T-helper 1 cell treated with Interleukin-12 subunit alpha and Interleukin-12 subunit beta and Interleukin-4 antibody, amounts not matched to agents 30 ng/mL and 1 ng/mL, for 36 hours (primary cell): Measurements from ENCODE around the gene AGAP3. TPM values are rescaled to one million over a fixed set of nuclear protein-coding genes. Genes with fewer than 3 reads are reported as not detected.

Experiments
- intact Hi-C: fragments of 100-400 bp; cut with micrococcal nuclease; formaldehyde crosslinking; loops from one replicate; pipeline ENCODE4 v1.15.1; 2024
- total RNA-seq: library from RNA; stranded (reverse); gene quantifications from 2 replicates; pipeline ENCODE4 v1.2.3, GENCODE V29; 2022

Gene AGAP3
- total RNA-seq, 1 donor from 2014 or later, result 25.4 TPM

DNA sequence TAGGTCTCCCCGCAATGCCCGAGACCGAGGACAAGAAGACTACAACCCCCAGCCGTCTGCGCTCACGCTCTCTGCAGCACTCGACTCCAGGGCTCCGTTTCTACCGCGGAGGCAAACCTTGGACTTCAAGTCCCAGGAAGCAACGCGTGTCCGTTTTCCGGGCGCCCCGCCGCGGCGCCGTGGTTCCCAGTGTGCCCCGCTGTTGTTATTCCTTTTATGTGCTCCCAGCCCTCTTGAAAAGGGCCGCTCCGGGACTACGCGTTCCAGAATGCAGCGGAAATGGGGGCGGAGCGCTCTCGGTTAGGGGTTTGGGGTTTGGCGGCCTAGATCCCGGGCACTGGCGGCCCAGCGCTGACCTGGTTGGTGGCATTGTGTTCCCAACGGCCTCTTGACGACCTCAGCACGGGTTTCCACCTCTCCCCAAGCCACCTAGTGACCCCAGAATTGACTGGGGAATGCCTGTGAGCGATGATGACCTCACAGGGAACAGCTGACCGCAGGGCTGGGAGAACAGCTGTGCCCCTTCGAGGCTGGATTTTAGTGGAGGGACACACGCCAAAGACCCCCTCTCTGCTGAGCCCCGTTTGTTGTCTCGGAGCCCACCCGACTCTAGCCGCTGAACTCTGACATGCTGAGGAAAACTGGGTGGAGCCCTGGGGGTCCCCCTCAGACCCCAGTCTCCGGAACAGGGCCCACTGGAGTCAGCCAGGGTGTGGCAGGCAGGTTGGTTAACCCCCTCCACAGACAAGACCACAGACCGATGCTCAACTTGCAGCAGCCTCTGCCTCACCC lies 28.1 kb upstream of the AGAP3 start:
- intact Hi-C loops, result loop anchor here (1.0 to 5.0 kb wide), 13 partner anchors 22 to 1931 kb away; partner anchors contain the start of genes ABCB8, ABCF2, ACTR3C and CHPF2

DNA sequence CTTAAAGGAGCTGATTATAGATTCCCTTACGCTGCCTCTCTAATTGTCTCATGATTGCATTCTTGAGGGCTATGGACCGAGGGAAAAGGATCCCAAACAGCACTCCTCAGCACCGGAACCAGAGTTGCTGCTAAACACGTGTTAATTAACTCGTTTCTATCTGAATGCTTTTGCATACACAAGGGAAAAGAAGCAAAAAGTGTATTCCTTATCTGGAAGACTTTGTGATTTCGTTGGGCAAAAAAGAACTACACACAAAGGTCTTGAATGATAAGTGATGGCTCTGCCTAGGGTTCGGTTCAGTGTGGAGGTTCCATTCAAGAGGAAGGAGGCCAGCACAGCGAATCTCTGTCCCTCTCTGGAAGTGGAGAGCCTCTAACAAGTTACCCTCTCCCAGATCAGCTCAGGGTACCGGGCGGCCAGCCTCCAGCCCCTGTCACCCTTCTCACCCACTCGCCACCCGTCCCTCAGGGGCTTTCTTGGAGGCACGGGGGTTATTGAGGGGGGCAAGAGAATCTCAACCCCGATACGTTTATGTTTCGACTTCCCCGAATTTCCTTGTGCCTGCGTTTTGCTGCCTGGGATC lies 27.4 kb upstream of the AGAP3 start:
- intact Hi-C loops, result loop anchor here (1.0 to 5.0 kb wide), 13 partner anchors 21 to 1932 kb away; partner anchors contain the start of genes ABCB8, ABCF2, ACTR3C and CHPF2

DNA sequence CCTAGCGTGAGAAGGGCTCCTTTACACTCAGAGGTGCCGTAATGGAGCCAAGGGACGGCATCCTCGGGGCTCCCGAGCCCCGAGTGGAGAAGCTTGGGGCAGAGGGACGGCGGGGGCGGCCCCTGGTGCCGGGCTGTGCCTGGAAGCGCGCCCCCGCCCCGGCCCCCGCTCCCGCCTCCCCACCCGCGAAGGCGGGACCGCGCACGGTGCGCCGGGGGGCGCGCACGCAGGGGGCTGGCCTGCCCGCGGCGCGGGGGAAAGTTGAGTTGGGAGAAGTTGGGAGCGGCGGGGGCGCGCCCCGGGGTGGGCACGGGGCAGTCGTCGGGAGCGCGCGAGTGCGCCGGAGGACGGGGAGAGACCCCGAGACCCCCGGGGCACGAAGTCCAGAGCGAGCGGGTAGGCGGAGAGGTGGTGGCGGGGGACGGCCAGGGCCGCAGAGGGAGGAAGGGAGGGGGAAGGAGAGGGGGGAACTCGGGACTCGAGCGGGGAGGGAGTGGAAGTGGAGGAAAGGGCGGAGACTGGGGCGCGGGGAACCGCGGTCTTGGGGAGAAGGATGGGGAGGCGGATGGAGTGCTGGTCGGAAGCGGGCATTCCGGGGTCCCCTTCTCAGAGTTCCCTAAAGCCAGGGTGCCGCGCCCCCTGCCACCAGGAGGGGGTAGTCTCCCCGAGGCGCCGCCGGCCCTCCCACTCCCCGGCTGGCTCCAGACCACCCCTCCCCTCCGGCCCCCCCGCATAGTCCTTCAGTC lies 26.7 kb upstream of the AGAP3 start, which contains the start of gene SLC4A2:
Gene SLC4A2, plus strand, starts transcription at position 223 of the 746 bp plus-strand sequence. CDS start 2,399 bp downstream, outside the sequence.
- intact Hi-C loops, result loop anchor here (2.0 to 5.0 kb wide), 3 partner anchors 291 to 1932 kb away; partner anchors contain the start of genes ACTR3C, LRRC61 and ZNF425

DNA sequence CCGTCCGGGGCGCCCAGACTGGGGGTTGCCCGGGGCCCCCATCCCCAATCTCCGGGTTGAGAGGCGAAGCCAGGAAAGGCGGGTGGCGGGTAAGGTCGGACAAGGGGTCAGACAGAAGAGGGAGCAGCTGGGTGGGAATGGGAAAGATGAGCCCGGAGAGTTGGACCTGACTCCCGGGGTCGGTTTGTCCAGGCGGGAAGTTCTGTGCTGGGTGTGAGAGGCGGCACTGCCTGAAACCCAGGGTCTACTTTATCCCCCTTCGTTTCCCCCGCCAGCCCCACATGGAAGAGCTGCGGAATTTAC lies 26.2 kb upstream of the AGAP3 start:
- intact Hi-C loops, result no loop called here

DNA sequence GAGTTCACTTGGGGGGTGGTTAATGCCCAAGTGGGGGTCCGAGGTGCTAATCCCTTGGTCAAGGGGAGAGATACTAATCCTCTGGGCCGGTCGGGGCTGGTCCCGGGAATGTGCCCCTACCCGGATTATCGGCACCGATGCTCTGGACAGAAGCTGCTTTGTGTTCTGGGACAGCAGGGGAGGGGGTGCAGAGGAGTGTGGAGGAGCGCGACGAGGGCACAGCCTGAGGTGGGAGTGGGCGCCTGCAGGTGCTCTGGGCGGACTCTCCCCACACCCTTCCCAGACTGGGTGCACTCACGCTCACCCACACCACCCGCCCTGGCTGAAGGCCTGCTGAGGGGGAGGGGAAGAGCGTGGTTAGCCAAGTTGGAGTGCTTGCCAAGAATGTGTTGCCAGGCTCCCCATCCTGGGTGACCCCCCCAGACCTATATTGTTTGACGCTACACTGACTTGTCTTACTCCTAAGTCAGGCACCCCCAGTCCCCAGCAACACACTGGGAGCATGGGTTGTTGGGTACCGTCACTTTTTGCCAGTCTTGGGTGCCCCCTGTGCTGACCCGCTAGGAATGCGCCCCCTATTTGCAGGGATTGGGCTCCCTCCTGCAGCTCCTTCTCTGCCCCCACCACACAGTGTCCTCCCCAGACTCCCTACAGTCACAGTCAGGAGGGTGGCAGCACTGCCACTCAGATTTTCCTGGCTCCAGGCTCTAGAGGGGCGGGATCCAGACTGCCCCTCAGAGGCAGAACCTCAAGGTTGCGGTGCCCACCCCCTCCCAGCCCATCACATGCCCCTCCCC lies 25.7 kb upstream of the AGAP3 start:
- intact Hi-C loops, result no loop called here

DNA sequence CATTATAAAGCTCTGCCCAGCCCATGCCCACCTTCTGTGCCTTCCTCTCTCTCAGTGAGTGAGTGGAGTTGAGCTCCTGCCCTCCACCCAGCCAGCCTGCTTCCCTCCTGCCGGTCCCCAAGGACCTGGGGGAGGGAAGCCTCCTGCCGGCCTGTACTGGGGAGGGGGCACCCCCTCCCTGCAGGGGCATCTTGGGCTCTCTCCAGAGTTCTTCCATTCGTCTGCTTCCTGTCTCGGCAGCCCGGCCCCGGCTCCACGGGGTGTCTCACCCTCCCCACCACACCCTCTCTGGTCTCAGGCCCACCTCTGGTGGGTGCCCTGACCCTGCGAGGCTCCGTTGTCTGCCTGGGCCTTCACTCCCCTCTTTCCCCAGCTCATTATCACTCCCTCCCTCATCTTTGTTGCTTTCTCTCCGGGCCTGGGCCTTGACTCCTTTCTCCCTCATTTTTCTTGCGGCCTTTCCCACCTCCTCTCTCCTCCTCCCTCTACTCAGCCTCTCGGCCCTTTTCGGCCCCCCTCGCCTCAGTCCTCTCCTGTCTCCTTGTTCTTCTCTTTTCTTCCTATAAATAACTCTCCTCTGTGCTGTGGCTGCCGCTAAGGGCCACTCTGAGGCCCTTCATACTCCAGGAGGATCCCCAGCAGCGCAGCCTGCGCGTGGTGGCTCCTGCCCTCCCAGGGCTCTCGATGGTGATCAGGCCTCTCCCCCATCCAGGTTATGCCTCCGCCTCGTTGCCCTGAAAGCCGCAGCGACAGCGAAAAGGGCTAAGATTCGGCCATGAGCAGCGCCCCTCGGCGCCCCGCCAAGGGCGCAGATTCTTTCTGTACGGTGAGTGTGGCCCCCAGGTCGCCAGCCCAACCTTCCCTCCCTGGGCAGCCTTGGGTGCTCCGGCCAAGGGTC lies 24.8 kb upstream of the AGAP3 start:
- intact Hi-C loops, result no loop called here

DNA sequence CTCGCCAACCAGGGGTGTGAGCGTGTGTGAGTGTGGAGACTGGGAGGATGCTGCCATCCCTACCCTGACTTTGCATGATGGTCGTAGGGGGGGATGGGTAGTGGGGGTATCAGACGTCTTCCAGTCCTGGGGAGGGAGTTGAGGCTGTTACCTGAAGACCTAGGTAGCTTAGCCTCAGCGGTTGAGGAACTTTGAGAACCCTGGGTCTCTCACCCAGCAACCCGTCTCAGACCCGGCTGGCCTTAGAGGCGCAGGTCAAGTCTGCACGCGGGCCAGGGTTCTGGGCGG lies 24.2 kb upstream of the AGAP3 start:
- intact Hi-C loops, result no loop called here

DNA sequence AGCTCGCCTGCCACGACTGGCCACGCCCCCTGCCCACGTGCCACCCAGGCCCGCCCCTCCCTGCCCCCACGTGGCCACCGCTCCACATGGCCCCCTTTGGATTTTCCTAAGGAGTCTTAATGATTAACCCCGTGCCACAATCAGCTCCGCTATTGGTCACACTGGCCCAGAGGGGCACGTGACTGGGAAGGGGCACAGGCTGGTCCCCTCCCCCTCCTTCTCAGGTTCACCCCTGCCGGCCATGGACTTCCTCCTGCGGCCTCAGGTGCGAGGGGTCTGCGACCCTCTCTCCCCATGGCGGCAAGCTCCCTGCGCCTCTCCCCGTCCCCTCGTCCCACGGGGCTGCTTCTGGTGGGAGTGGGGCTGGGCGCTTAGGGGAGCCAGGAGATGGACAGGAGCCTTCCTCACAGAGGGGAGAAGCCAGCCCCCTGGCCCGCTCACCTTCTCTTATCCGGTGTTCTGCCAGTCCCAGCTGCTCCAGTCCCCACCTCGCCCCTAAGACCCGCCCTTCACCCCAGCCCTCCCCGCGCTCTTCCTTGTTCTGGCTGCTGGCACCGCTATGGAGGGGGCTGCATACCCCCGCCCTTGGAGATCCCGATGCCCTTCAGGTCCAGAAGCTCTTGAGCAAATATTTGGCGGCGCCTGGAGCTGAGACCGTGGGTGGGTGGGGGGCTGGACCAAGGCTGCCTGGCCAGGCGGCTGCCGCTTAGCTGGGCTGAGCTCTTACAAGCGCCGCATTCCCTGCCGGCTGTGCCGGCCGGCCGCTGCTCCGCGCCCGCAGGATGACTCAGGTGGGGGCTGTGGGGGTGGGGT lies 23.7 kb upstream of the AGAP3 start:
- intact Hi-C loops, result no loop called here

DNA sequence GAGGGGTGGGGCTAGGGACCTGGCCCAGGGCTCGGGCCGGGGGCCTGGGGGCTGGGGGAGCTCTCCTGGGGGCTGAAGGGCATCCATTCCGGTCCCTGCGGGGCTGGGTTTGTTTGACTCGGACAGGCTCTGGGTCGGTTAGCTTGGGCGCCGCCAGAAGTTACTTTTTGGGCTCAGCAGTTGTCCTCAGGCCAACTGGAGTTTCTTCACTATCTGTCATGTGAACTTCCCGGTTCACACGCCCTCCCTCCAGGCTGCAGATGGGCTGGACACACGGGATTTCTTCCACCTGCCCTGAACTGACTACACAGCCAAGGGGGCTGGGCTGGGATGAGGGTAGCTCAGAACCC lies 23.1 kb upstream of the AGAP3 start:
- intact Hi-C loops, result no loop called here

DNA sequence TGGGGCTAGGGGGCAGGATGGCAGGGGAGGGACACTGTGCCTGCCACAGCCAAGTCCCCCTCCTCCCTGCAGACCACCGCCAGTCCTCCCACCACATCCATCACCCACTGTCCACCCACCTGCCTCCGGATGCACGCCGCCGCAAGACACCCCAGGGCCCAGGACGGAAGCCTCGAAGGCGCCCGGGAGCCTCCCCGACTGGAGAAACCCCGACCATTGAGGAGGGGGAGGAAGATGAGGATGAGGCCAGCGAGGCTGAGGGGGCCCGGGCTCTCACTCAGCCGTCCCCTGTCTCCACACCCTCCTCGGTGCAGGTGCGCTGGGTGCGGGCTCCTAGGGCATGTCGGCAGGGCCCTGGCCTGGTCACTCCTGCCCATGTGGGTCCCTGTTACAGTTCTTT lies 21.8 kb upstream of the AGAP3 start:
- intact Hi-C loops, result no loop called here

DNA sequence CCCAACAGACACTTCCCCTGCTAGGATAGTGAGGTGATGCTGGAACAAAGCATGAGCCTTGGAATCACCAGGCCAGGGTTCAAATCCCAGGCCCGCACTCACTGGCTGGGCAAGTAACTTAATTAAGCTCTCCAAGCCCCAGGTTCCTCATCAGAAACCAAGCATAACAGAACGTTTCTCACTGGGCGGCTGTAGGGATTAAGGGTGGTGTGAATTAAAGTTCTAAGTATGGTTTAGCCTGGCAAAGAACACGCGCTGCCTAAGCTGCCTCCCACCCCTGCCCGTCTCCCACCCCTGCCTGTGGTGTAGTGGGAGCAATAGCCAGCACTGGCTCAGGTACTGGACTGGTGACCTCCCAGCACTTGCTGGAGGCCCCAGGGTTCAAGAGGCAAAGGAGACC lies 21.3 kb upstream of the AGAP3 start:
- intact Hi-C loops, result no loop called here

DNA sequence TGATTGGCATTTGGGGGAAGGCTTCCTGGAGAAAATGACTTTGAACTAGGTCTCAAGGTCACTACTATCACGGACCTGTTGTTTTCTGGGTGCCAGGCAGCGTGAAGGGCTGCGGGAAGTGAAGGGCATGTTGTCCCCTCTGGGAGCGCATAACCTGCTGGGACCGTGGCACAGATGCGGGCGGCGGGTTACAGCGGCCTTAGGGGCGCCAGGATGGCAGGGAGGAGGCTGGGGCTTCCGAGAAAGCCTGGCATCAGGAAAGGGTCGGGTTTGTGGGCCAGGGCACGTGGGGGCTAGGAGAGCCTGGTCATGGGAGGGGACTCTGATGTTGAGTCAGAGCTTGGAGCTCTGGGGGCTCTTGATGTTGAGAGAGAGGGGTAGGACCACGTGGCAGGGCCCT lies 20.8 kb upstream of the AGAP3 start:
- intact Hi-C loops, result no loop called here

DNA sequence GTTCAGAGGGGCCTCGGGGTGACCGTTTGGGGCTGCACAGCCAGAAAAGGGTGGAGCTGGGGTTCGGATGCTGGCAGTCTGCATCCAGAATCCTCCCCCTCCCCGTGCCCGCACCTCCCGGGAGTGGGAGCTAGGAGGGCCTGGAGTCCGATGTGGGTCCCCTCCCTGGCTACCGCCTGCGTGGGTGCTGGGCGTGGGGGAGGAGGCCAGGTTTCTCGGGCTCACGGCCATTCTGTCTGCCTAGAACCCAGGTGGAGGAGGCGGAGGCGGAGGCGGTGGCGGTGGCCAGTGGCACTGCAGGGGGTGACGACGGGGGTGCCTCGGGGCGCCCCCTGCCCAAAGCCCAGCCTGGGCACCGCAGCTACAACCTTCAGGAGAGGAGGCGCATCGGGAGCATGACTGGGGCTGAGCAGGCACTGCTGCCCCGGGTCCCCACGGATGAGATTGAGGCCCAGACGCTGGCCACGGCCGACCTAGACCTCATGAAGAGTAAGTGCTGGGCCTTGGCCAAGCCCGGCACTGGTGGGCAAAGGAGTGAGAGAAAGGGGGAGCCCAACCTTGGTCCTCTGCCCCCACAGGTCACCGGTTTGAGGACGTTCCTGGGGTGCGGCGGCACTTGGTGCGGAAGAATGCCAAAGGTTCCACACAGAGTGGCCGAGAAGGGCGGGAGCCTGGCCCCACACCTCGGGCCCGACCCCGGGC lies 19.9 kb upstream of the AGAP3 start:
- intact Hi-C loops, result no loop called here

DNA sequence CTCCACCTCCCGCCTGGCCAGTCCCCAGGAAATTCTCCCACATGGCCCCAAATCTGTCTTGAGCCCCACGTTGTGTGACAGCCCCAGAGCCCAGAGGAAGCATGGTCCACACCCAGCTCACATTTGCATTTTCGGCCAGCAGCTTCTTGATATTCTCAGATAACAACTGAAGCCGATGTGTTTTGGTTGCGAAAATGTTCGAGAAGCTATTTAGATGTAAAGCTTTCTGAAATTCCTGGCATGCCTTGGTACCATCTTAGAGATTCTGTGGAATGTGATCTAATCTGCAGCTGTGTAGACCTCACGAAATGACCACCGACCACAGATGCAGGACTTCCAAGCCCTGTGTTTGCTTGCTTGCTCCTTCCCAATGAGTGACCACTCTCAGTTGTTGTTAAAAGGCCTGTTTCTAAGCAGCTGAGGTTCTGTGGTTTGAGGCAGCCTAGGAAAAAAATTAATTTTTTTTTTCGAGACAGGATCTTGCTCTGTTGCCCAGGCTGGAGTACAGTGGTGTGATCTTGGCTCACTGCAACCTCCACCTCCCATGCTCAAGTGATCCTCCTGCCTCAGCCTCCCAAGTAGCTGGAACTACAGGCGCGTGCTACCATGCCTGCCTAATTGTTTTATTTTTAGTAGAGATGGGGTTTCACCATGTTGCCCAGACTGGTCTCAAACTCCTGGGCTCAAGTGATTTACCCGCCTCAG lies 18.1 kb upstream of the AGAP3 start:
- intact Hi-C loops, result no loop called here

DNA sequence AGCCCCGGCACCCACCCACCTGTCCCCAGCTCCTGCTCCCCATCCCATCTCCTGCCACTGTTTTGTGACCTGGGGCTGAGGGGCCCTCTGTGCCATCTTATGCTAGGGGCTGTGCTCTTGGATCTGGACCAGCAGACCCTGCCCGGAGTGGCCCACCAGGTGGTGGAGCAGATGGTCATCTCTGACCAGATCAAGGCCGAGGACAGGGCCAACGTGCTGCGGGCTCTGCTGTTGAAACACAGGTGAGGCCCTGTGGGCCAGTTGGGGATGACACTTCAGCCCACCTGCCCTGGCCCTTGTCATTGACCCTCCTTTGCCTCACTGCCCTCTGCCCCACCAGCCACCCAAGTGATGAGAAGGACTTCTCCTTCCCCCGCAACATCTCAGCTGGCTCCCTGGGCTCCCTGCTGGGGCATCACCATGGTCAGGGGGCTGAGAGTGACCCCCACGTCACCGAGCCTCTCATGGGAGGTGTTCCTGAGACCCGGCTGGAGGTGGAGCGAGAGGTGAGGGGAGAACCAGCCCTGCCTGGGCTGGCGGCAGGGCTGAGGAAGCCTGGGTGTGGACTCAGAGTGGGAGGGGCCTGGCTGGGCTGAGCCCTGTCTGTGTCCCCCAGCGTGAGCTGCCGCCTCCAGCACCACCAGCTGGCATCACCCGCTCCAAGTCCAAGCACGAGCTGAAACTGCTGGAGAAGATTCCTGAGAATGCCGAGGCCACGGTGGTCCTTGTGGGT lies 16.3 kb upstream of the AGAP3 start:
- intact Hi-C loops, result no loop called here

DNA sequence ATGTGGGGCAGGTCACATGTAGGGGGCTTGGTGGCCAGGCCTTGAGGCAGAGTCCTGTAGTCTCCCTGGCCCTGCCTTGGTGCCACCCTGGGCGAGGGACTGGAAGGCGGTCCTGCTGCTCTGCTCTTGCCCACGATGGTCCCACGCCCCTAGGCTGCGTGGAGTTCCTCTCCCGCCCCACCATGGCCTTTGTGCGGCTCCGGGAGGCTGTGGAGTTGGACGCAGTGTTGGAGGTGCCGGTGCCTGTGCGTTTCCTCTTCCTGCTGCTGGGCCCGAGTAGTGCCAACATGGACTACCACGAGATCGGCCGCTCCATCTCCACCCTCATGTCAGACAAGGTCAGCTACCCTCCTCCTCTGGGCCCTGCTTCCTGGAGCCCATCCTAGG lies 15.7 kb upstream of the AGAP3 start:
- intact Hi-C loops, result no loop called here

DNA sequence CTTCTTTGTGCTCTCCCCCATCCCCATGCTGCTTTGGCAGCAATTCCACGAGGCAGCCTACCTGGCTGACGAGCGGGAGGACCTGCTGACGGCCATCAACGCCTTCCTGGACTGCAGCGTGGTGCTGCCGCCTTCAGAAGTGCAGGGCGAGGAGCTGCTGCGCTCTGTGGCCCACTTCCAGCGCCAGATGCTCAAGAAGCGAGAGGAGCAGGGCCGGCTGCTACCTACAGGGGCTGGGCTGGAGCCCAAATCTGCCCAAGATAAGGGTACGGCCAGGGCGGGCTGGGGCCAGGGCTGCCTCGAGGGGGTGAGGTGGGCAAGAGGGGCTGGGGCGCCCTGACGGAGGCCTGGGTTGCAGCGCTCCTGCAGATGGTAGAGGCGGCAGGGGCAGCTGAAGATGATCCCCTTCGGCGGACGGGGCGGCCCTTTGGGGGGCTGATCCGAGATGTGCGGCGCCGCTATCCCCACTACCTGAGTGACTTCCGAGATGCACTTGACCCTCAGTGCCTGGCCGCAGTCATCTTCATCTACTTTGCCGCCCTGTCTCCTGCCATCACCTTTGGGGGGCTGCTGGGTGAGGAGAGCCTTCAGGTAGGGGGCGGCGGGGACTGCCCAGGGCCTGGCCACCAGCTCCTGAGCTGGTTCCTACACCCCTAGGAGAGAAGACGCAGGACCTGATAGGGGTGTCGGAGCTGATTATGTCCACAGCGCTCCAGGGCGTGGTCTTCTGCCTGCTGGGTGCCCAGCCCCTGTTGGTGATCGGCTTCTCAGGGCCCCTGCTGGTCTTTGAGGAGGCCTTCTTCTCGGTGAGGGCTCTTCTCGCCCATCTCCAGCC lies 15.0 kb upstream of the AGAP3 start:
- intact Hi-C loops, result no loop called here
